ENCODE results near the gene MBOAT1. TPM values are rescaled to one million over a fixed set of nuclear protein-coding genes. Genes with fewer than 3 reads are reported as not detected.

Gene MBOAT1
- total and polyA plus RNA-seq, 12 donors, result 1.5 to 7.9 (median 3.8) TPM

DNA sequence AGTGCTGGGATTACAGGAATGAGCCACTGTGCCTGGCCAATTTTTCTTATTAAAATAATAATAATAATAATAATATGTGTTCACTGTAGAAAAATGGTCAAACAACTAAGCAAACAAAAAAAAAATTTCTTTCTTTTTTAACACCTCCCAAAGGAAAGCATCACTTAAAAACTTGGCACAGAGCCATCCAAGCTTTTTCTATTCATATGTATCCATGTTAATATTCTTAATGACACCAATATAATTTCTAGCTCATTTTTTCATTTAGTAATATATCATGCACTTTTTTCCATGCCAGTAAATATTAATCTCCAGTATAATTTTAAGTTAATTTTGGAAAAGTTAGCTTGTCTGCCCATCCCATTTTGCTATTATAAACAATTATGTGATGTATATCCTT lies 101.8 kb downstream of the MBOAT1 start:
- TF ChIP-seq, protein P1, sequence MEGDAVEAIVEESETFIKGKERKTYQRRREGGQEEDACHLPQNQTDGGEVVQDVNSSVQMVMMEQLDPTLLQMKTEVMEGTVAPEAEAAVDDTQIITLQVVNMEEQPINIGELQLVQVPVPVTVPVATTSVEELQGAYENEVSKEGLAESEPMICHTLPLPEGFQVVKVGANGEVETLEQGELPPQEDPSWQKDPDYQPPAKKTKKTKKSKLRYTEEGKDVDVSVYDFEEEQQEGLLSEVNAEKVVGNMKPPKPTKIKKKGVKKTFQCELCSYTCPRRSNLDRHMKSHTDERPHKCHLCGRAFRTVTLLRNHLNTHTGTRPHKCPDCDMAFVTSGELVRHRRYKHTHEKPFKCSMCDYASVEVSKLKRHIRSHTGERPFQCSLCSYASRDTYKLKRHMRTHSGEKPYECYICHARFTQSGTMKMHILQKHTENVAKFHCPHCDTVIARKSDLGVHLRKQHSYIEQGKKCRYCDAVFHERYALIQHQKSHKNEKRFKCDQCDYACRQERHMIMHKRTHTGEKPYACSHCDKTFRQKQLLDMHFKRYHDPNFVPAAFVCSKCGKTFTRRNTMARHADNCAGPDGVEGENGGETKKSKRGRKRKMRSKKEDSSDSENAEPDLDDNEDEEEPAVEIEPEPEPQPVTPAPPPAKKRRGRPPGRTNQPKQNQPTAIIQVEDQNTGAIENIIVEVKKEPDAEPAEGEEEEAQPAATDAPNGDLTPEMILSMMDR (IDR thresholded peaks at IDR 0.05), result no peak
- DNase-seq, result no peak
- H3K9me3 ChIP-seq, result no peaks in the 10 kb centered on the region
- peaks cover 0 to 92% (median 3%) of the 10 kb centered on the region in 9 donors for H3K36me3 ChIP-seq
- no peak overlapping the region for H3K27ac ChIP-seq
- peaks cover 0 to 10% (median 0%) of the 10 kb centered on the region in 9 donors for H3K4me1 ChIP-seq
- no peak overlapping the region for H3K4me3 ChIP-seq
- H3K27me3 ChIP-seq, result no peaks in the 10 kb centered on the region
- ATAC-seq, result no peak
- intact Hi-C loops (cut with DNase I), result no loop called here

DNA sequence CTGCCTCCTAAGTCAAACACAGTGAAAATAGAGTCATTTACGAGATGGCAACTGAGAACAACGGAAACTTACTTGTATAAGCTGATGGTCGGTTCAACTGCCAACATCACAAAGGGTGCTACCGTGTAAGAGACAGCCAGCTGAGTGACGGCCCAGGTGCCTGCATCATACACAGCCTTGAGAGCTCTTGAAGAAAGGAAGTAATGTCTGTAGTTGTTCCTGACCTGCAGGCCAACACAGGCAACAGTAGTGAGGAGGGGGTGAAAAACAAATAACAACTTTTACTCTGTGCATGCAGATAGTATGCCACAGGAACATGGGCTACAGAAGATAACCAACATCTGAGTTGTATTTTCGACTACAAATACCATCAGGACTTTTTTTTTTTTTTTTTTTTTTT lies 102.7 kb downstream of the MBOAT1 start:
- ATAC-seq (no peak), DNase-seq (no peak)
- H3K36me3 ChIP-seq, result peaks cover 0 to 94% (median 3%) of the 10 kb centered on the region in 9 donors
- TF ChIP-seq, protein P1 (IDR thresholded peaks at IDR 0.05), result no peak
- 85 to 92% methylated on average over 6 of the region's 6 CpGs for WGBS, 2 donors
- H3K4me3 ChIP-seq, result no peak overlapping the region
- no peaks in the 10 kb centered on the region for H3K27me3 ChIP-seq
- intact Hi-C loops (cut with DNase I), result no loop called here
- no peaks in the 10 kb centered on the region for H3K9me3 ChIP-seq
- H3K27ac ChIP-seq, result no peak overlapping the region
- H3K4me1 ChIP-seq, result peaks cover 0 to 6% (median 0%) of the 10 kb centered on the region in 9 donors

DNA sequence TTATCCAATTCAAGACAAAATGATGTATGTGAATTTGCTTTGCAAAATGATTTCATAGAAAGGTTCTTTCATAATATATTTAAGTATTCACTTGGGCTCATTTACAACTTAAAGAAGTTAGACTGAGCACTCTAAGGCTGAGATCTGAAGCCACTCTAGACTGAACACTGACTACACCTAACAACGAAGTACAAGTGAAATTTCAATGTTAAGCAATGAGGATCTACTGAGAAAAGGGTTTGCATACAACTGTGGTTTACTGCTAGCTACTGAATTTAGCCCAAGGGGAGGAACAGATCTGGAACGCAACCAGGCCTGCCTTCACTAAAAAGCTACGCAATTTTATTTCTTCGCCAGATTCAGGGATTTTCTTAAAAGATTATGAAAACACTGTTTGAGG lies 106.4 kb downstream of the MBOAT1 start:
- ATAC-seq, result no peak
- no peaks in the 10 kb centered on the region for H3K9me3 ChIP-seq
- H3K36me3 ChIP-seq, result peaks cover 0 to 94% (median 6%) of the 10 kb centered on the region in 9 donors
- no peak for DNase-seq
- WGBS, 2 donors, result 93 to 99% methylated on average over 4 of the region's 4 CpGs
- H3K4me1 ChIP-seq, result peaks cover 0 to 6% (median 0%) of the 10 kb centered on the region in 9 donors
- H3K27ac ChIP-seq, result no peak overlapping the region
- H3K4me3 ChIP-seq, result no peak overlapping the region
- H3K27me3 ChIP-seq, result no peaks in the 10 kb centered on the region
- intact Hi-C loops (cut with DNase I), result no loop called here
- TF ChIP-seq, protein P1 (IDR thresholded peaks at IDR 0.05), result no peak

DNA sequence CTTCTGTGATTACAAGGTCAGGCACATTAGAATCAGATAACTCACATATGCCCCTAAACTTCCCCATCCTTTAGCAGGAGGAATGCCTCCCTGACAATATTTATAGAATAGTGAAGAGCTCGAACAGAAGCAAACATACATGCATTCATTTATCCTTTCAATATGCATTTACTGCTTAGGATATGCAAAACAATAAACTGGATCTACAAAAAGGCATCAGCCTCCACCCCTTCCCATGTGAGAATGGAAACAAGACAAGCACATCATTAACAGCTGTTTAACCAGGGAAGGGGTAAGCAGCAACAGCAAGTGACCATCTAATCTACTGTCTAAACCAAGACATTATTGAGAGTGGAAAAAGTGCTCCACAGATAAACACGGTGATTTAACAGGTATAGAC lies 107.6 kb downstream of the MBOAT1 start:
- Histone ChIP-seq H3K4me1 (peaks cover 0 to 6% (median 0%) of the 10 kb centered on the region in 9 donors), H3K36me3 (peaks cover 0 to 91% (median 6%) of the 10 kb centered on the region in 9 donors), H3K27ac (no peak overlapping the region), H3K27me3 (no peaks in the 10 kb centered on the region), H3K4me3 (no peak overlapping the region), H3K9me3 (no peaks in the 10 kb centered on the region)
- intact Hi-C loops (cut with DNase I), result no loop called here
- WGBS, 2 donors, result 80 to 81% methylated on average over 2 of the region's 2 CpGs
- no peak for ATAC-seq
- TF ChIP-seq, protein P1 (IDR thresholded peaks at IDR 0.05), result no peak
- no peak for DNase-seq

Data from heart right ventricle (tissue), 16 donors.